GM12878 (cell line): ENCODE measurements around the gene ASAP2. TPM values are rescaled to one million over a fixed set of nuclear protein-coding genes. Genes with fewer than 3 reads are reported as not detected.

Experiments
- ATAC-seq: fragments of 200-7000 bp; cut with Tn5 transposase; 3 replicates; pipeline ENCODE4 v1.9.1; 2020; ENCODE audit warnings: mild to moderate bottlenecking, moderate library complexity
- BruUV-seq: library from RNA; stranded (reverse); fragments of 400-500 nt; replicated peaks from 2 replicates; lab custom pipeline; 2021; lab: Mats Ljungman, UMichigan
- CTCF ChIA-PET: fragments of 300-600 bp; sonication (Branson Sonifier 250); formaldehyde crosslinking; extraction: SDS; loops from one replicate; lab custom pipeline; 2021; ENCODE audit warnings: inconsistent platforms; lab: Yijun Ruan, JAX
- POLR2A ChIA-PET: fragments of 350-600 bp; formaldehyde crosslinking; extraction: SDS; loops from one replicate; lab custom pipeline; 2021; ENCODE audit warnings: inconsistent platforms; lab: Charles Lee
- RAD21 ChIA-PET: fragments of 300-600 bp; sonication (Branson Sonifier 250); formaldehyde crosslinking; loops from one replicate; lab custom pipeline; 2023; ENCODE audit warnings: antibody characterized with exemption; ENCODE audit not compliant: unreplicated experiment; lab: Charles Lee
- SMC1A ChIA-PET: fragments of 300-600 bp; sonication (Branson Sonifier 250); formaldehyde crosslinking; loops from one replicate; lab custom pipeline; 2023; ENCODE audit not compliant: unreplicated experiment, uncharacterized antibody; lab: Charles Lee
- DNase-seq: peaks from one replicate; pipeline ENCODE4 v3.0.0-alpha.2; 2011; ENCODE audit warnings: low read depth, low spot score
- FAIRE-seq: peaks from 3 replicates; lab custom pipeline; 2011; peaks lifted over from hg19 to GRCh38; lab: Jason Lieb, UNC
- H2AFZ ChIP-seq: 2 replicates; pipeline ENCODE4 v1.6.0; 2011; ENCODE audit warnings: low read depth, low read length, control low read depth; ENCODE audit not compliant: control insufficient read depth
- H3K27ac ChIP-seq: 2 replicates; pipeline ENCODE4 v1.5.1; 2011; ENCODE audit warnings: control low read depth; ENCODE audit not compliant: control insufficient read depth, insufficient read depth
- H3K27me3 ChIP-seq, 2 experiments: replicated peaks in 1 of 2; 2 replicates each; pipeline versions ENCODE4 v1.6.0 to v1.6.1; 2011; ENCODE audit warnings: low read length in 1 of 2; ENCODE audit not compliant: control insufficient read depth in 2 of 2, insufficient read depth in 2 of 2
- H3K36me3 ChIP-seq, 2 experiments: 2 replicates each; pipeline ENCODE4 v1.5.1; 2011; ENCODE audit warnings: low read length in 1 of 2; ENCODE audit not compliant: control insufficient read depth in 2 of 2, insufficient read depth in 2 of 2
- H3K4me1 ChIP-seq: 2 replicates; pipeline ENCODE4 v1.6.1; 2011; ENCODE audit warnings: mild to moderate bottlenecking, low read length, moderate library complexity, mixed read lengths; ENCODE audit not compliant: control insufficient read depth, insufficient read depth
- H3K4me2 ChIP-seq: 2 replicates; pipeline ENCODE4 v1.6.0; 2011; ENCODE audit warnings: control low read depth; ENCODE audit not compliant: control insufficient read depth, insufficient read depth
- H3K4me3 ChIP-seq: fragments of 200-600 bp; sonication (generic); 2 replicates; pipeline ENCODE4 v1.5.1; 2016
- H3K79me2 ChIP-seq: 2 replicates; pipeline ENCODE4 v1.6.0; 2011; ENCODE audit warnings: low read length; ENCODE audit not compliant: control insufficient read depth, insufficient read depth
- H3K9ac ChIP-seq: 2 replicates; pipeline ENCODE4 v1.8.0; 2011; ENCODE audit warnings: low read length, control low read depth, mixed read lengths; ENCODE audit not compliant: control insufficient read depth, insufficient read depth
- H3K9me3 ChIP-seq: replicated peaks from 3 replicates; pipeline ENCODE4 v1.5.1; 2011; ENCODE audit warnings: mild to moderate bottlenecking, low read length; ENCODE audit not compliant: control insufficient read depth, insufficient read depth
- H4K20me1 ChIP-seq: 2 replicates; pipeline ENCODE4 v1.6.0; 2011; ENCODE audit not compliant: control insufficient read depth, insufficient read depth
- EZH2 ChIP-seq: IDR thresholded peaks from 2 replicates; pipeline ENCODE4 v1.6.1; 2012; ENCODE audit warnings: low read depth, mild to moderate bottlenecking, control low read depth, inconsistent platforms, low read length, borderline replicate concordance; ENCODE audit not compliant: control insufficient read depth
- KLF5 ChIP-seq: fragments of 450-650 bp; IDR thresholded peaks from 2 replicates; pipeline ENCODE4 v1.6.1; 2014; ENCODE audit warnings: mild to moderate bottlenecking; ENCODE audit not compliant: partially characterized antibody
- LARP7 ChIP-seq: fragments of 450-650 bp; IDR thresholded peaks from 2 replicates; pipeline ENCODE4 v1.6.1; 2017; ENCODE audit warnings: mild to moderate bottlenecking
- MYB ChIP-seq: fragments of 150-350 bp; IDR thresholded peaks from 2 replicates; pipeline ENCODE4 v1.6.1; 2014; ENCODE audit warnings: mild to moderate bottlenecking, low read depth, low read length, borderline replicate concordance
- SMARCA5 ChIP-seq: fragments of 450-650 bp; IDR thresholded peaks from 2 replicates; pipeline ENCODE4 v1.6.1; 2017; ENCODE audit warnings: mild to moderate bottlenecking
- YBX1 ChIP-seq: fragments of 450-650 bp; IDR thresholded peaks from 2 replicates; pipeline ENCODE4 v1.6.1; 2016; ENCODE audit warnings: antibody characterized with exemption
- whole genome bisulfite sequencing: methylation state at CpG from one replicate; pipeline ENCODE4 v1.1.6; 2016; ENCODE audit warnings: low lambda C conversion rate; ENCODE audit not compliant: insufficient replicate concordance, insufficient coverage; ENCODE audit errors: missing lambda C conversion rate; 5-methylcytosine and 5-hydroxymethylcytosine counted together
- in situ Hi-C: fragments of 300-500 bp; cut with MboI; formaldehyde crosslinking; loops from 9 replicates; pipeline ENCODE4 v1.14.3; 2018; ENCODE audit warnings: mixed read lengths
- intact Hi-C: fragments of 100-400 bp; cut with micrococcal nuclease; formaldehyde crosslinking; loops from one replicate; pipeline ENCODE4 v1.14.2; 2022; ENCODE audit not compliant: unreplicated experiment
- polyA plus RNA-seq, 11 experiments: library from polyadenylated mRNA; depleted of rRNA in 4 of 11; unstranded in 6 of 11; stranded (reverse) in 5 of 11; fragments of >200 nt; fragmentation: Nextera tagmentation in 4 of 11; fragmentation: Illumina TruSeq in 1 of 11; extraction: Ambion mirVana in 4 of 11; extraction: Trizol in 1 of 11; gene quantifications; 1 replicate in 1 of 11; 2 replicates in 10 of 11; pipeline versions ENCODE4 v1.2.1 to v1.2.3, GENCODE V29; 2011 to 2016; ENCODE audit warnings: inconsistent platforms in 2 of 11, missing spikeins in 2 of 11, low read depth in 1 of 11
- total RNA-seq, 4 experiments: library from RNA; depleted of rRNA in 3 of 4; stranded (reverse); fragments of >200 nt in 3 of 4; fragmentation: Illumina TruSeq in 1 of 4; extraction: Trizol in 1 of 4; gene quantifications; 2 replicates each; pipeline versions ENCODE4 v1.2.1 to v1.2.3, GENCODE V29; 2013 to 2021
- TF ChIP-seq, protein P1 (sequence below): fragments of 450-650 bp; IDR thresholded peaks from 2 replicates; pipeline ENCODE4 v1.6.1; 2017; ENCODE audit warnings: mild to moderate bottlenecking, low read depth, inconsistent platforms; ENCODE audit not compliant: poor library complexity, severe bottlenecking
- TF ChIP-seq, protein P2 (sequence below): fragments of 450-650 bp; IDR thresholded peaks from 2 replicates; pipeline ENCODE4 v1.6.1; 2016; ENCODE audit warnings: mild to moderate bottlenecking, moderate library complexity, borderline replicate concordance
- TF ChIP-seq, protein P3 (sequence below): IDR thresholded peaks from 2 replicates; pipeline ENCODE4 v1.6.1; 2012; ENCODE audit warnings: low read depth, low read length, improper control_type of control experiment

The ASAP2 gene
- total and polyA plus RNA-seq, 10 of the 15 experiments (the other 5 are each of a cell fraction or from before 2014, with no cell fraction given), result 0.05 to 0.27 (median 0.07) TPM; not detected in 4

GRCh38 chr2:9358846-9359245 is 152.2 kb downstream of the ASAP2 start:
- H3K4me2 ChIP-seq, result no peak overlapping the region
- in situ Hi-C loops, result no loop called here
- TF ChIP-seq YBX1 (no peak), EZH2 (no peak), KLF5 (no peak), SMARCA5 (no peak), LARP7 (no peak), MYB (no peak)
- TF ChIP-seq, protein P1, sequence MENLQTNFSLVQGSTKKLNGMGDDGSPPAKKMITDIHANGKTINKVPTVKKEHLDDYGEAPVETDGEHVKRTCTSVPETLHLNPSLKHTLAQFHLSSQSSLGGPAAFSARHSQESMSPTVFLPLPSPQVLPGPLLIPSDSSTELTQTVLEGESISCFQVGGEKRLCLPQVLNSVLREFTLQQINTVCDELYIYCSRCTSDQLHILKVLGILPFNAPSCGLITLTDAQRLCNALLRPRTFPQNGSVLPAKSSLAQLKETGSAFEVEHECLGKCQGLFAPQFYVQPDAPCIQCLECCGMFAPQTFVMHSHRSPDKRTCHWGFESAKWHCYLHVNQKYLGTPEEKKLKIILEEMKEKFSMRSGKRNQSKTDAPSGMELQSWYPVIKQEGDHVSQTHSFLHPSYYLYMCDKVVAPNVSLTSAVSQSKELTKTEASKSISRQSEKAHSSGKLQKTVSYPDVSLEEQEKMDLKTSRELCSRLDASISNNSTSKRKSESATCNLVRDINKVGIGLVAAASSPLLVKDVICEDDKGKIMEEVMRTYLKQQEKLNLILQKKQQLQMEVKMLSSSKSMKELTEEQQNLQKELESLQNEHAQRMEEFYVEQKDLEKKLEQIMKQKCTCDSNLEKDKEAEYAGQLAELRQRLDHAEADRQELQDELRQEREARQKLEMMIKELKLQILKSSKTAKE, result no peak
- TF ChIP-seq, protein P2, sequence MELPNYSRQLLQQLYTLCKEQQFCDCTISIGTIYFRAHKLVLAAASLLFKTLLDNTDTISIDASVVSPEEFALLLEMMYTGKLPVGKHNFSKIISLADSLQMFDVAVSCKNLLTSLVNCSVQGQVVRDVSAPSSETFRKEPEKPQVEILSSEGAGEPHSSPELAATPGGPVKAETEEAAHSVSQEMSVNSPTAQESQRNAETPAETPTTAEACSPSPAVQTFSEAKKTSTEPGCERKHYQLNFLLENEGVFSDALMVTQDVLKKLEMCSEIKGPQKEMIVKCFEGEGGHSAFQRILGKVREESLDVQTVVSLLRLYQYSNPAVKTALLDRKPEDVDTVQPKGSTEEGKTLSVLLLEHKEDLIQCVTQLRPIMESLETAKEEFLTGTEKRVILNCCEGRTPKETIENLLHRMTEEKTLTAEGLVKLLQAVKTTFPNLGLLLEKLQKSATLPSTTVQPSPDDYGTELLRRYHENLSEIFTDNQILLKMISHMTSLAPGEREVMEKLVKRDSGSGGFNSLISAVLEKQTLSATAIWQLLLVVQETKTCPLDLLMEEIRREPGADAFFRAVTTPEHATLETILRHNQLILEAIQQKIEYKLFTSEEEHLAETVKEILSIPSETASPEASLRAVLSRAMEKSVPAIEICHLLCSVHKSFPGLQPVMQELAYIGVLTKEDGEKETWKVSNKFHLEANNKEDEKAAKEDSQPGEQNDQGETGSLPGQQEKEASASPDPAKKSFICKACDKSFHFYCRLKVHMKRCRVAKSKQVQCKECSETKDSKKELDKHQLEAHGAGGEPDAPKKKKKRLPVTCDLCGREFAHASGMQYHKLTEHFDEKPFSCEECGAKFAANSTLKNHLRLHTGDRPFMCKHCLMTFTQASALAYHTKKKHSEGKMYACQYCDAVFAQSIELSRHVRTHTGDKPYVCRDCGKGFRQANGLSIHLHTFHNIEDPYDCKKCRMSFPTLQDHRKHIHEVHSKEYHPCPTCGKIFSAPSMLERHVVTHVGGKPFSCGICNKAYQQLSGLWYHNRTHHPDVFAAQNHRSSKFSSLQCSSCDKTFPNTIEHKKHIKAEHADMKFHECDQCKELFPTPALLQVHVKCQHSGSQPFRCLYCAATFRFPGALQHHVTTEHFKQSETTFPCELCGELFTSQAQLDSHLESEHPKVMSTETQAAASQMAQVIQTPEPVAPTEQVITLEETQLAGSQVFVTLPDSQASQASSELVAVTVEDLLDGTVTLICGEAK, result no peak
- TF ChIP-seq, protein P3, sequence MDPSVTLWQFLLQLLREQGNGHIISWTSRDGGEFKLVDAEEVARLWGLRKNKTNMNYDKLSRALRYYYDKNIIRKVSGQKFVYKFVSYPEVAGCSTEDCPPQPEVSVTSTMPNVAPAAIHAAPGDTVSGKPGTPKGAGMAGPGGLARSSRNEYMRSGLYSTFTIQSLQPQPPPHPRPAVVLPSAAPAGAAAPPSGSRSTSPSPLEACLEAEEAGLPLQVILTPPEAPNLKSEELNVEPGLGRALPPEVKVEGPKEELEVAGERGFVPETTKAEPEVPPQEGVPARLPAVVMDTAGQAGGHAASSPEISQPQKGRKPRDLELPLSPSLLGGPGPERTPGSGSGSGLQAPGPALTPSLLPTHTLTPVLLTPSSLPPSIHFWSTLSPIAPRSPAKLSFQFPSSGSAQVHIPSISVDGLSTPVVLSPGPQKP, result no peak
- TF ChIP-seq, all 136 proteins: peak for 0
- DNase-seq (no peak), ATAC-seq (no peak), FAIRE-seq (no peak)
- ChIA-PET RAD21 (no interaction called here), CTCF (interaction anchor here (1.4 kb wide), 1 partner anchor 10 kb away, joined by 4 read pairs; no protein-coding TSS in a partner anchor), POLR2A (no interaction called here), SMC1A (no interaction called here)
- no peak overlapping the region for H3K27ac ChIP-seq
- no TSS peak for BruUV-seq
- H3K36me3 ChIP-seq, result no peaks in the 10 kb centered on the region
- no peak overlapping the region for H3K9ac ChIP-seq
- no peak overlapping the region for H3K4me3 ChIP-seq
- H3K79me2 ChIP-seq, result no peaks in the 10 kb centered on the region
- H3K27me3 ChIP-seq, result peaks cover 2 to 14% of the 10 kb centered on the region in 2 experiments; a peak in 2 of 4 replicates
- no peaks in the 10 kb centered on the region for H4K20me1 ChIP-seq
- intact Hi-C loops, result no loop called here
- no peaks in the 10 kb centered on the region for H3K9me3 ChIP-seq
- H2AFZ ChIP-seq, result no peak overlapping the region
- 4% methylated on average over 1 of the region's 1 CpG for WGBS
- no peaks in the 10 kb centered on the region for H3K4me1 ChIP-seq
